HG03432 (cell line): Measurements from ENCODE around the gene WFDC6.
"Not testable (repeated sequence)": the region's sequence is repeated elsewhere in the genome, so short reads cannot be mapped to it uniquely, and the experiment has no call there.

Experiments
- ATAC-seq: cut with Tn5 transposase; IDR thresholded peaks from one replicate; pipeline ENCODE4 v1.9.1; 2021; ENCODE audit warnings: mild to moderate bottlenecking, moderate library complexity; ENCODE audit not compliant: unreplicated experiment

Gene WFDC6

DNA sequence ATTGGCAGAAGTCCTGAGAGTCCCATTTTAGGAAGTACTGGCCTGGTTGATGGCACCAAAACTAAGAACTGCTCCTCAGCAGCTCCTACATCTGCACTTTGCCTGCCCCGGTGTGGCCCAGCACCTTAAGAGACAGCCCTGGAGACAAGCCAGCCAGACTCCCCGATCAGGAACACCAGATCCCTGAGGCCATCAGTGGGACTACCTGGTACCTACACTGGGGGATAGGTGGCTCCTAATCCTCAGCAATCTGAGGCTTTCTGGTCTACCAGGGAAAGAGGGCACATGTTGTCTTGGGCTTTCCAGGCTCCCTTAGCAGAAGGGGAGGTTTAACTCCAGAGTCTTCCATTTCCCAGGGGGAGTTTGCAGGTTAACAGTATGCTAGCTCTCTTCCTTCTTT is at the start of gene WFDC6:
Gene WFDC6, minus strand, starts transcription at position 101 of the 400 bp plus-strand sequence. Its CDS starts 75 bp downstream, at position 26.
- no peak for ATAC-seq

DNA sequence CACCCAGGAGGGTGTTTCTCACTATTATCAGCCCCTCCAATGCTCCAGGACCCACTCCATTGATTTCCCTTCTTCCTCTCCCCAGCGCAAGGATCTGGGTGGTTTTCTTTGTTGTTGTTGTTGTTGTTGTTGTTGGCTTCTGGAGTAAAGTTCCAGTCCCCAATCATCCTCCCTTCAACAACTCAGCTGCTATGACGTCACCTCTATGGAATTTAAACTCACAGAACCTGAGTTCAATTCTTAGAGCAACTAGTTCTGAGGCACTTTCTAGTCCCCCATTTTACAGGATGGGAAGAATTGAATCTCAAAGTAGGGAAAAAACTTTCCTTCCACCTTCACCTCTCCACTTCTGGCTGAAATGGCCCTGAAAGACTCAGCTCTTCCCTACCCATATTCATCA is 49.5 kb upstream of the WFDC6 start:
- ATAC-seq = no peak

DNA sequence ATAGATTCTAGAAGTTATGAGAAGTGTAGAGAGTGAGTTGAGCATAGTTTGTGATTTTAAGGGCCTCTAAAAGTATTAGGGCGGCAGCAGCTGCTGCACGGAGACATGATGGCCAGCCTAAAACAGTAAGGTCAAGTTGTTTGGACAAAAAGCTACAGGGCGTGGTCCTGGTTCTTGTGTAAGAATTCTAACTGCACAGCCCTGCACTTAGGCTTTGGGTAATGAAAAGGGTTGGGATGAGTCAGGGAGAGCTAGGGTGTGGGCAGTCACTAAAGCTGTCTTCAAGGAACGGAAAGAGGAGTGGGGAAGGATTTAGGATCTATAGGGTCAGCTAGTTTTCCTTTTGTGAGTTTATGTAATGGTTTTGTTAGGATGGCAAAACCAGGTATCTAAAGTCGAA is 46.7 kb upstream of the WFDC6 start:
- not testable (repeated sequence) for ATAC-seq

DNA sequence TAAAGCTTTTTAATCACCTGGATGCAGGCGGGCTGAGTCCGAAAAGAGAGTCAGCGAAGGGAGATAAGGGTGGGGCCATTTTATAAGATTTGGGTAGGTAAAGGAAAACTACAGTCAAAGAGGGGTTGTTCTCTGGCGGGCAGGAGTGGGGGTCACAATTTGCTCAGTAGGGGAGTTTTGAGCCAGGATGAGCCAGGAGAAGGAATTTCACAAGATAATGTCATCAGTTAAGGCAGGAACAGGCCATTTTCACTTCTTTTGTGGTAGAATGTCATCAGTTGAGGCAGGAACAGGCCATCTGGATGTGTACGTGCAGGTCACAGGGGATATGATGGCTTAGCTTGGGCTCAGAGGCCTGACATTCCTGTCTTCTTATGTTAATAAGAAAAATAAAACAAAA is 45.0 kb upstream of the WFDC6 start:
- ATAC-seq = not testable (repeated sequence)

DNA sequence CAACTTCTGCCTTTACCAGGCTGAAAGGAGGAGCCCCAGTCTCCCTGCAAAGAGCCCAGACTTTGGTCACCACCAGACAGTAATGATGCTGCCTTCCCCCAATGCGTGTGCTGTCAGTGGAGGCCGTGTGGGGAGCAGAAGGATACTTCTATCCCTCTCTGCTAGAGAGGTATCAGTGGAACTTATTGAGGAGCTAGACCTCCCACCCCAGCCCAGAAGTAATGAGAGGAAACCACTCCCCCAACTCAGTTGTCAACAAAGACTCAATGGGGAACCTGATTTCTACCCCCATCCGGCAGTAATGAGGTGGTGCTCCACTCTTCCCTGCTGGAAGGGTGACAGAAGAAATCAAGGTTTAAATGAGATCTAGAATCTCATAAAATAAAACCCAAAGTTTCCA is 44.2 kb upstream of the WFDC6 start:
- no peak for ATAC-seq

DNA sequence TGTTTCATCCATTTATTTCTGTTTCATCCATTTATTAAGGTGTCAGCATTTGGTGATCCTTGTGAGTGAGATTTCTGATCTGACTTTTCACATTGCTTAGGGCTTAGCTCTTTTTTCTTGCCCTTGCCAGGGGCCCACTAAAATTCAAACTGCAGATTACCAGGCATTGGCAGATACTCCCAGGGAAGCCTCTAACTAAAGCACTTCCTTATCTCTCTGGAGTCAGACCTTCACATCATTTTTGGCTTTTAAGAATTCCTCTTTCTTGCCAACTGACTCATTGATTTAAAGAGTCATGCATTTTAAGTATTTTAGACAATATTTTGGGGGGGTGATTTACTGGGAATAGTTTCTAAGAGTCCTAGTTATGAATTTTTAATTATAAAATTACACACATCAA is 42.4 kb upstream of the WFDC6 start:
- ATAC-seq = no peak

DNA sequence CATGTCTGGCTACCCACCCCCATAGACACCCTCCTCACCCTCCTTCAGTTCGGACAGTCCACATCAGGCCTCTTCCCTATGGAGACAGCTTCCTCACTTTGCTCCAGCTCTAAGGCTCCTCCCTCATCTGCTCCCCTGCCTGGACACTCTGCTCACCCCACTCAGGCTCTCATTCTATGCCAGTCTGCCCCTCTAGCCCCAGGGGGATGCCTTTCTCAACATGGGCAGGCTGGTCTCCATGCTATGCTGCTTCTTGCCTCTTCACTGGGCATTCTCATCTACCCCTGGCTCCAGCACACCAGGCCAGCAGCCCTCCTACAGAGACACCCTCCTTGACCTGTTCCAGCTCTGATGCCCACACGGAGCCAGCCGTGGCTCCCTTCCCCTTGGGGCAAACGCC is 39.9 kb upstream of the WFDC6 start, which contains the start of gene WFDC8:
Gene WFDC8, minus strand, starts transcription at position 101 of the 400 bp plus-strand sequence. Its CDS starts 37 bp downstream, at position 64.
- no peak for ATAC-seq

DNA sequence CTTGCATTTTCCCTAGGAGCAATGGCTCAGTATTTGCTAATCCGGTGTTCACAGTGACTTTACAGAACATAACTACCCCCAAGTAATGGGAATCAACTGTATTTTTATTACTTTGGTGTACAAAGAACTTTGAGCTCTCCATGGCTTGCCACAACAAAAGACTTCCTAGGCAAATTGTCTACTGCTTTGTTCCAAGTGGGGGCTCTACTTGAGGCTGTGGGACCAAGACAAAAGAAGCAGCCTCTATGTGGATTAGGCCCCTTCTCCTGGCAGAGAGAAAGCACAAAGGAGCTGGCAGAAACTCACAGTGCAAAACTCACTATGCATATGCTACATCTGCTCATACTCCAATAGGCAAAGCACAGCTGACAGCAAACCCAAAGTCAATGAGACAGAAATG is 38.9 kb upstream of the WFDC6 start:
- ATAC-seq = no peak

DNA sequence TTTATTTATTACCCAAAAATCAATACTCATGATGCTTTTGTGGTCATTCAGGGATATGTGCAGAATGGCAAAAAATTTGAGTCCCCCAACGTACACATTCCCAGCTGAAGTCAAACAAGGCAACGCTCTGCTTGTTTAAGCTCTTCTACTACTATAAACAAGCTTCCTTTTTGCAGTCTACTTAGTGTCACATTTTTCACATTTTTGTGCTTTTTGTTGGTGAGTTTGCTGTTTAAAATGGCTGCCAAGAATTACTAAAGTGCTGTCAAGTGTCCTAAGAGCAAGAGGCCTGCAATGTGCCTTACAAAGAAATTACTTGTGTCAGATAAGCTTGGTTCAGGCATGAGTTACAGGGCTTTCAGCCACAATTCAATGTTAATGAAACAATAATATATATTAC is 37.7 kb upstream of the WFDC6 start:
- no peak for ATAC-seq

DNA sequence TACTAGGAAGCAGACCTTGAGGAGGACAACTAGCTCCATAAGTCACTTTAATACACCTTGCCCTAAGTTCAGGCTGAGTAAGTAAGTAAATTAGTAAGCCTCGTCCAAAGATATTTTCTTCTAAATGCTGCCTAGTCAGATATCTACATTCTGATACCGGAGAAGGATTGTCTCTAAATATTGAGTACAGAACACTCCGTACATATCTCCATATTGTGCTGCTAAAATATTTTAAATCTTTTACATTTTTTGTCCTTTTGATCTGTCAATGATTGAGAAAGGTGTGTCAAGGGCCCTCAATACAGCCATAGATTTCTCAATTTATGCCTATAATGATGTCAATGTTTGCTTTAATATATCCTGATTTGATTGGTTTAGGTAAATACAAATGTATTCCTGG is 36.6 kb upstream of the WFDC6 start:
- ATAC-seq = no peak

DNA sequence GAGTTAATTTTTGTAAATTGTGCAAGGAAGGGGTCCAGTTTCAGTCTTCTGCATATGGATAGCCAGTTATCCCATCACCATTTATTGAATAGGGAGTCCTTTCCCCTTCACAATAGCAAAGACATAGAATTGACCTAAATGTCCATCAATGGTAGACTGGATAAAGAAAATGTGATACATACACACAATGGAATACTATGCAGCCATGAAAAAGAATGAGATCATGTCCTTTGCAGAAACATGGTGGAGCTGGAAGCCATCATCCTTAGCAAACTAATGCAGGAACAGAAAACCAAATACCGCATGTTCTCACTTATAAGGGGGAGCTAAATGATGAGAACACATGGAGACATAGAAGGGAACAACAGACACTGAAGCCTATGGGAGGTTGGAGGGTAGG is 30.4 kb upstream of the WFDC6 start:
- ATAC-seq = not testable (repeated sequence)

DNA sequence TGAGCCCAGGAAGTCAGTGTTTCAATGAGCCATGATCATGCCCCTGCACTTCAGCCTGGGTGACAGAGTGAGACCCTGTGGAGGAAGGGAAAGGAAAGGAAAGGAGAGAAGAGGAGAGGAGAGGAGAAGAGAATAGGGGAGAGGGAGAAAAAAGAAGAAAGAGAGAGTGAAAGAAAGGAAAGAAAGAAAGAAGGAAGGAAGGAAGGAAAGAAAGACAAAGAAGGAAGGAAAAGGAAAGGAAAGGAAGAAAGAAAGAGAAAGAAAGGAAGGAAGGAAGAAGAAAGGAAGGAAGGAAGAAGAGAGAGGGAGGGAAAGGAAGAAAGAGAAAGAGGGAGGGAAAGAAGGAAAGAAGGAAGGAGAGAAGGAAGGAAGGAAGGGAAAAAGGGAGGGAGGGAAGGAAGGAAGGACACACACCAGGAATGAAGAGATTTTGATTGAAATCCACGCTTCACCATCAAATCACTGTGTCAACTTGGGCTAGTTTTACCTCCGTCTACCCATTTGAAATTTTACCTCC is 25.5 kb upstream of the WFDC6 start:
- ATAC-seq = no peak

DNA sequence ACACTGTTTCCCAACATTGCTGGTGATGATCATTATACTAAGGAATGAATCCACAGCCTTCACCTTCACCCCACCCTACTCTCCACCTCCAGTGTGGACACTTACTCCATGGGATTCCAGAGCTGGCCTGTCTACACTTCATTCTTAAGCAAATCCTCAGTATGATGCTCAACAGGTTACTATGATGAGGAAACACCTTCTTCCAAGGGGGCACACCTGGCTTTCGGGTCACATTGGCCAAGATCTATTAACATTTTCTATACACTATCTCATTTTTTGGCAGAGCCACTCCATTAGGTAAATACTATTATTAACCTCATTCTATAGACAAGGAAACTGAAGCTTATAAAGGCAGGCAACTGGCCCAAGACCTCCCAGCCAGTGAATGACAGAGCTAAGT is 15.9 kb upstream of the WFDC6 start:
- no peak for ATAC-seq

DNA sequence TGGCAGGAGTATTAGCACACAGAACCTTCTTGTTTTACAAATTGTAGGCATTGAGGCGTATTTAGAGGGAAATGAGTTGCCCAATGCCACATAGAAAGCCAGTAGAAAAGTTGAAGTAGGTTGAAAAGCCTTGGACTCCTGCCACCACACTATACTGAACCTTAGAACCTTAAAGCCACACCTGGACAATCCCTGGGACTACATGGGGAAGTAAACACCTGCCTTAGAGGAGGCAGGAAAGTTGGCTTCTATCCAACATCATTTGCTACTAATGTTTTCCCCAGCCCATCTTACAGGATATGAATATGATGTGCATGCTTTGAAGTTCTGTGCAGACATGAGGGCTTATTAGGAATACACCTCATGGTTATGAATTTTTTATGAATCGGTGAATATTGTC is 13.2 kb upstream of the WFDC6 start:
- ATAC-seq = no peak

DNA sequence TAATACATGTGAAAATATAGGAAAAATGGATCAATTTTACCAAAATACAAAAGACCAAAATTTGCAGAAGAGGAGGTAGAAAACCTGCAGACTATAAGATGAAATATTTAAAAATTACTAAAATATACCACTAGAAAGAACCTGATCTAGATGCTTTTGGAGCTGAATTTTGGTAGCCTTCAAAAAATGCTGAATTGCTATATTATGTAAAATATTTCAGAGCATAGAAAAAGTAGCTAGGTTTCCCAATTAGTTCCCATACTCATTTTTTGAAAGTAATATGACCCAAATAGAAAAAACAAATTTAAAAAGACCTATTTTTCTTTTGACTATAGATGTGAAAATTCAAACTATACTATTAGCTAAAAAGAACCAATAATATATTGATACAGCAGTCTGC is 11.5 kb upstream of the WFDC6 start:
- ATAC-seq = no peak

DNA sequence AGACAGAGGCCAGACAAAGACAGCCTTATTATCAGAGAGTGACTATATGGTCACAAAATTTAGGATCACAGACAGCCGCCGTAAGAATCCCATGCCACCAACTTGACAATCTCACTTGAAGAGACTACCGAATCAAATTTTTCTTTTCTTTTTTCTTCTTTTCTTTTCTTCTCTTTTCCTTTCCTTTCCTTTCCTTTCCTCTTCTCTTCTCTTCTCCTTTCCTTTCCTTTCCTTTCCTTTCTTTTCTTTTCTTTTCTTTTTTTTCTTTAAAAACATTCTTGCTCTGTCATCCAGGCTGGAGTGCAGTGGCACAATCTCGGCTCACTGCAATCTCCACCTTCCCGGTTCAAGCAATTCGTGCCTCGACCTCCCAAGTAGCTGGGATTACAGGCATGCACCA is 9.1 kb upstream of the WFDC6 start:
- ATAC-seq = no peak

DNA sequence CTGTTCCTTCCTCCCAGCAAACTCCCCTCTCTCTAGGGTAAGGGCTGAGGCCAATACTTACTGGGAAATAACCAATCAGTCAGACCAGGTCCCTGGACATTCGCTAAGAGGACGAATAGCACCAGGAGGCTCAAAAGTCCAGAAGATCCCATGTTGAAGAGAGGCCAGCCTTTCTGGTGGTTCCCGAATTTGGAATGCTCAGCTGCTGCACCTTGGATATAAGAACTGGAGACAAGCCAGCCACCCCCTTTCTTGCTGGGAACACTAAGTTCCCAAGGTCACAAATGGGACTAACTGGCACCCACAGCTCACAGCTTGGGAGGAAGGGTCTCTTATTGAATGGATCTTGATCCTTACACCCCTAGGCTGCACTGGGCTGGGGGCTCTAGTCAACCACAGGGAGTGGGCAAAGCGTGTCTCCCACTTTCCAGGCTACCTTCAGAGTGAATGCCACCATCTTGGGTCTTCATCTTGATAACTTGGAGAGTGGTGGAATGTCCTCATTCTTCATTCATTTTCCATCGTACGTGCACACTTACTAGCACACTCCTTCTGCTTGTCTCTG is 8.0 kb upstream of the WFDC6 start, which contains the start of gene EPPIN:
Gene EPPIN, minus strand, starts transcription at position 196 of the 565 bp plus-strand sequence. Its CDS starts 44 bp downstream, at position 152.
- no peak for ATAC-seq

DNA sequence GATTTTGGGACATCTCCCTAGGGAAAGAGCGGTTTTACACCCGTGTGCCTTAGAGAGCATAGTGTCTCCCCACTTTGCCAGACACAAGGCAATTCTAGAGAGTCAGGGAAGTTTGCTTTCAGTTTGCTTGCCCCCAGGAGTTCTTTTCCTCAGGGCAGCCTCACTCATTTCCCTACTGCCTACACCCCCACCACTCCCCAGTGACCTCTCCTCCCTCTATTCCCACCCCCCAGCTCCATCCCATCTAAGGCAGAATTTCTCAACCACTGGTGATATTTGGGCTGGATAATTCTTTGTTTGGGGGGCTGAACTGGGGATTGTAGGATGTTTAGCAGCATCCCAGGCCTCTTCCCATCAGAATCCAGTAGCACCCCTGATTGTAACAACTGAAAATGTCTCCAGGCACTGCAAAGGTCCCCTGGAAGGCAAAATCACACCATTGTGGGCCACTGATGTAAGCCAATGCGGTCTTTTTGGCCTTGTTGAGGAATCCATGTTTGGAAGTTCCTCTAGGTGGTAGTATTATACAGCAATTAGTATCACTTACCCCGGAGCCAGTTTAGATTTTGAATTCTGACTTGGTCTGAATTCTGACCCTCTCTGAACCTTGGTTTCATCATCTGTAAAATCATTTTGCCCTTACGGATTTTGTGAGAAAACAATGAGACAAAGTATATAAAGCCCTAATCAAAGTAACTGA is 6.6 kb upstream of the WFDC6 start:
- ATAC-seq = no peak

DNA sequence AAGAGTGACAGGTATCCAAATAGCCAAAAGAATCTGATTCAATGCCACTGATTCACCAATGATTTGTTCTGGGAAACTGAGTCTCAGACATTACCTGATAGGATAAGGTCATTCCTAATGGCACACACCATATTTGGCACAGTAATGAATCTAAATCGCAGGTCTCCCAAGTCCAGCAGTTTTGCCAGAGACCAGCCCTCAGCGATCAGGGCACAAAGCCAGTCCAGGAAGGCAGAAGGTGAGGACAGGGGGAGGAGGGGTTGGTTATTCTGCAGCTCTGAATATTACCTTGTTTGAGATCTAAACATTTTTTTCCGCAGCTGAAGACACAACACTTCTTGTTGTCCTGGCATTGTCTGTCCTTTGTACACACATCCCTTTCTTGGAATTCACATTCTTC is 6.1 kb upstream of the WFDC6 start:
- no peak for ATAC-seq

DNA sequence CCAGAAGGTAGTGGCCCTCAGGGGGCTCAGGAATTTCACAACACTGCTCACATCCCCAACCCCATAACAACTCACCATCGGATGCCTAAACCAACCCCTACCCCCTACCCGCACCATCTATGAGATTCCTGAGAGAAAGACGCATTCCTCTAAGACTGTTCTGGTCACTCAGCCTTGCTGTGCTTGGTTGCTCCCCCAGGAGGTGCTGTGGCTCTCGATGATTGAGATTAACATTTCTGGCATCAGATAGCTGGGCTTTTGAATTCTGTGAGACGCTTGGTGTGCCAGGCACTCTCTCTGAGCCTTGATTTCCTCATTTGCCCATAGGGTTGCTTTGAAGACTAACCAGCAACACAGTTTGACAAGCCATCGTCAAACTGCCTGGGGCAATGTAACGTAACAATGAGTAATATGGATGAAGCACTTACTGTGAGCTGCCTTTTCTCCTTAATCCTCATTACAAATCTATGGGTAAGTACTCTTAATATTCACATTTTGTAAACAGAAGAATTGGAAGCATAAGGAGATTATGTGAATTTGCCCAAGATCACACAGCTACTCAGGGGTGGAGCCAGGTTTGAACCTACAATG is 978 bp downstream of the WFDC6 start:
- ATAC-seq = no peak

DNA sequence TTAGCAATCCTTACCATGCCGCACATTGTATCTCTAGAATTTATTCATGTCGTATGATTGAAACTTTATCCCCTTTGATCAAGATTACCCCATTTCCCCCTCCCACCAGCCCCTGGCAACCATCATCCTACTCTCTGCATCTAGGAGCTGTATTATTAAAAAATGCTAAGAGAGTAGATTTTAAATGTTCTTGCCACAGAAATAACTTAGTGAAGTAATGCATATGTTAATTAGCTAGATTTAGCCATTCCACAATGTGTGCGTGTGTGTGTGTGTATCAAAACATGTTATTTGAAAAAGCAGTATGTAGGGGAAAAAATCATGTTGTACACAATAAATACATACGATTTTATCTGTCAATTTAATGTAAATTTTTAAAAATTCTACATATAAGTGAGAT is 12.0 kb downstream of the WFDC6 start:
- ATAC-seq = no peak

DNA sequence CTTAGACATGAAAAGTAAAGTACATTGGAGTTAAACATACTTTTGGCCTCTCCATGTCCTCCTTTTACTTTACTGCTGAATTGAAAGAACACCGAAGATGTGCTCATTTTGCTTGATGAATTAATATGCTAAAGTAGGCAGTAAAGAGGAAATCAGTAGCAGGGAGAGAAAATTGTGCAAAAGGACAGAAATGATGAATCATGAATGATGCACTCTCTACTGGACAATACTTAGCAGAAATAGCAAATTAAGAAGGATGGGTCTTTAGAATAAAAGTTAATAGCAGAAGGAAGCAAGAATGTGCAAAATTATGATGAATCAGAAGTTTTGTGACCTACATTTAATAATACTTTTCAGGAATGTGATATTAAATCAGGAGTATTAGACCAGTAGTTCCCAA is 15.5 kb downstream of the WFDC6 start:
- ATAC-seq = no peak
